Measurements from ENCODE around the gene AFF3. TPM values are rescaled to one million over a fixed set of nuclear protein-coding genes. Genes with fewer than 3 reads are reported as not detected.

Gene AFF3
- total and polyA plus RNA-seq, 2 of the 13 experiments (the other 11 are each of a cell fraction or from before 2014, with no cell fraction given): not detected

DNA sequence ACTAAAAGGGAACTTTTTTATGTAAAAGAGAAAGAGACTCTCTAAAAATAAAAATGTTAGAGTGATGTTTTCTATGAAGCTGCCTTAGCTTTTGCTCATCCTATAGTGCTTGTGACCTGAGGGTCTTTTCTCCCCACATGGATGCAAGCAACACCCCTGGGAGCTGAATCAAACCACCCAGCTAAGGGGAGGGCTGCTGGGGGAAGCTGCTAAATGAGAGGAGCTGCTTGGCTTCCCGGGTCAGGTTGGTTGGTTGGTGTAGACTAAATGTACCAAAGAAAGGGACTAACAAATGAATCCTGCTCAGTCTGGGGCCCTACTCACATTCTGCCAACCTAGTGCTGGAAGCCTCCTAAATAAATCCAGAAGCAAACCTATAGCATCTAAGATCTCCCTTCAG, 35.0 kb downstream of the AFF3 start:
- Histone ChIP-seq H2AFZ (ENCODE audit: low read length) (no peak overlapping the region), H3K79me2 (ENCODE audit: insufficient read depth, low read length) (no peaks in the 10 kb centered on the region), H3K27me3 (ENCODE audit: control insufficient read depth in 1 of 2, insufficient read depth in 2 of 2, low read length in 2 of 2) (peaks cover 7 to 52% of the 10 kb centered on the region in 2 experiments), H3K4me1 (ENCODE audit: insufficient read depth, low read length) (no peaks in the 10 kb centered on the region), H4K20me1 (ENCODE audit: insufficient read depth, low read length) (peaks cover 9% of the 10 kb centered on the region; the same call in 1 of the 2 replicates), H3K36me3 (replicated peaks in 1 of 2; ENCODE audit: control insufficient read depth in 1 of 2, insufficient read depth in 2 of 2, low read length in 2 of 2) (no peaks in the 10 kb centered on the region), H3K9me3 (ENCODE audit: low read length) (no peaks in the 10 kb centered on the region), H3K9ac (ENCODE audit: insufficient read depth, low read depth, low read length) (no peak overlapping the region), H3K4me2 (ENCODE audit: low read depth, low read length) (no peak overlapping the region), H3K4me3 (replicated peaks in 1 of 3; ENCODE audit: insufficient read depth in 1 of 3, low read depth in 2 of 3, low read length in 3 of 3) (no peak overlapping the region), H3K27ac (ENCODE audit: extremely low read length, insufficient read depth, low read length) (no peak overlapping the region)
- ChIA-PET POLR2A (no interaction called here), CTCF (ENCODE audit: low intra/inter-chr PET ratio, low total read pairs) (no interaction called here)
- BruUV-seq (replicated peaks): no TSS peak
- WGBS (ENCODE audit: low lambda C conversion rate): 17% methylated on average over 1 of the region's 1 CpG
- no peak for TF ChIP-seq ZNF850 (CRISPR knock-in tag; conservative IDR thresholded peaks at IDR 0.05)
- no peak for TF ChIP-seq ZFY (CRISPR knock-in tag; IDR thresholded peaks at IDR 0.05)
- TF ChIP-seq BHLHE40 (IDR thresholded peaks at IDR 0.05; ENCODE audit: low read length): no peak
- TF ChIP-seq SMC3 (IDR thresholded peaks at IDR 0.05; ENCODE audit: low read length): no peak
- TF ChIP-seq SRSF4 (IDR thresholded peaks at IDR 0.05; ENCODE audit: low read depth, low read length, poor library complexity, severe bottlenecking): no peak
- TF ChIP-seq CBFB (CRISPR knock-in tag; IDR thresholded peaks at IDR 0.05): no peak
- no peak for TF ChIP-seq IRF2 (CRISPR knock-in tag; IDR thresholded peaks at IDR 0.05)
- TF ChIP-seq NR3C1 (CRISPR knock-in tag; IDR thresholded peaks at IDR 0.05): no peak
- TF ChIP-seq TCF12 (IDR thresholded peaks at IDR 0.05): no peak
- no peak for TF ChIP-seq TCF12 (CRISPR knock-in tag; IDR thresholded peaks at IDR 0.05)
- intact Hi-C loops (cut with micrococcal nuclease; ENCODE audit: unreplicated experiment): no loop called here
- no peak for ATAC-seq
- FAIRE-seq: no peak
- DNase-seq (ENCODE audit: low spot score): no peak
- in situ Hi-C loops (cut with HindIII; ENCODE audit: extremely low pct_ligation_motif_present, low pct_unique_long_range_greater_than_20kb): no loop called here

DNA sequence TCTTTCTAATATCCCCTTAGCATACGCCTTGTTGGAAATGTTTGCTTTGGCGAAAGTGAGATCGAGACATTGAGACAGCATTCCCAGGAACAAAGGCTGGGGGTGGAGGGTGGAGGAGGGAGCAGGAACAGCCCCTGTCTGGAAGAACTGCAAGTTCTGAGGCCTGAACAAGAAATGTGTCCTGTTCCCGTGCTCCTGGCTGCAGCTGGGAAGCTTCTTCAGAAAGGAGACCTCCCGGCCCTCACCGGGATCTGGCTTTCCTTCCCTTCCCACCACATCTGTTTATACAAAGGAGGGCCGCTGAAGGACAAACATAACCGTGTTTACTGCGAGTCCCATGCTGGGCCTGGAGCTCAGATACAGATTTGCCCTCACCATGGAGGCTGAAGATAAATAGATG, 35.9 kb downstream of the AFF3 start:
- in situ Hi-C loops (cut with HindIII; ENCODE audit: extremely low pct_ligation_motif_present, low pct_unique_long_range_greater_than_20kb): no loop called here
- ATAC-seq: no peak
- Histone ChIP-seq H3K4me1 (ENCODE audit: insufficient read depth, low read length) (no peaks in the 10 kb centered on the region), H3K79me2 (ENCODE audit: insufficient read depth, low read length) (no peaks in the 10 kb centered on the region), H3K27ac (ENCODE audit: extremely low read length, insufficient read depth, low read length) (no peak overlapping the region), H3K4me2 (ENCODE audit: low read depth, low read length) (no peak overlapping the region), H4K20me1 (ENCODE audit: insufficient read depth, low read length) (peaks cover 9% of the 10 kb centered on the region; the same call in 1 of the 2 replicates), H3K27me3 (ENCODE audit: control insufficient read depth in 1 of 2, insufficient read depth in 2 of 2, low read length in 2 of 2) (peaks cover 7 to 48% of the 10 kb centered on the region in 2 experiments), H3K36me3 (replicated peaks in 1 of 2; ENCODE audit: control insufficient read depth in 1 of 2, insufficient read depth in 2 of 2, low read length in 2 of 2) (no peaks in the 10 kb centered on the region), H2AFZ (ENCODE audit: low read length) (no peak overlapping the region), H3K9ac (ENCODE audit: insufficient read depth, low read depth, low read length) (no peak overlapping the region), H3K9me3 (ENCODE audit: low read length) (no peaks in the 10 kb centered on the region), H3K4me3 (replicated peaks in 1 of 3; ENCODE audit: insufficient read depth in 1 of 3, low read depth in 2 of 3, low read length in 3 of 3) (no peak overlapping the region)
- ChIA-PET CTCF (ENCODE audit: low intra/inter-chr PET ratio, low total read pairs) (no interaction called here), POLR2A (no interaction called here)
- no TSS peak for BruUV-seq (replicated peaks)
- intact Hi-C loops (cut with micrococcal nuclease; ENCODE audit: unreplicated experiment): no loop called here
- 24% methylated on average over 9 of the region's 9 CpGs for WGBS (ENCODE audit: low lambda C conversion rate)
- FAIRE-seq: no peak
- DNase-seq (ENCODE audit: low spot score): no peak
- TF ChIP-seq SRY (CRISPR knock-in tag; IDR thresholded peaks at IDR 0.05): no peak
- TF ChIP-seq JUN (CRISPR knock-in tag; IDR thresholded peaks at IDR 0.05): no peak
- no peak for TF ChIP-seq ZSCAN22 (CRISPR knock-in tag; IDR thresholded peaks at IDR 0.05)
- no peak for TF ChIP-seq NR2F1 (CRISPR knock-in tag; IDR thresholded peaks at IDR 0.05)
- no peak for TF ChIP-seq PRMT3 (CRISPR knock-in tag; IDR thresholded peaks at IDR 0.05; ENCODE audit: borderline replicate concordance, low read depth)
- TF ChIP-seq, protein P1, sequence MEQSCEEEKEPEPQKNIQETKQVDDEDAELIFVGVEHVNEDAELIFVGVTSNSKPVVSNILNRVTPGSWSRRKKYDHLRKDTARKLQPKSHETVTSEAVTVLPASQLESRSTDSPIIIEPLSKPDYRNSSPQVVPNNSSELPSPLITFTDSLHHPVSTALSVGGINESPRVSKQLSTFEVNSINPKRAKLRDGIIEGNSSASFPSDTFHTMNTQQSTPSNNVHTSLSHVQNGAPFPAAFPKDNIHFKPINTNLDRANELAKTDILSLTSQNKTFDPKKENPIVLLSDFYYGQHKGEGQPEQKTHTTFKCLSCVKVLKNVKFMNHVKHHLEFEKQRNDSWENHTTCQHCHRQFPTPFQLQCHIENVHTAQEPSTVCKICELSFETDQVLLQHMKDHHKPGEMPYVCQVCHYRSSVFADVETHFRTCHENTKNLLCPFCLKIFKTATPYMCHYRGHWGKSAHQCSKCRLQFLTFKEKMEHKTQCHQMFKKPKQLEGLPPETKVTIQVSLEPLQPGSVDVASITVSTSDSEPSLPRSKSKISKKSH (CRISPR knock-in tag; IDR thresholded peaks at IDR 0.05; ENCODE audit: borderline replicate concordance): no peak
- TF ChIP-seq, protein P2, sequence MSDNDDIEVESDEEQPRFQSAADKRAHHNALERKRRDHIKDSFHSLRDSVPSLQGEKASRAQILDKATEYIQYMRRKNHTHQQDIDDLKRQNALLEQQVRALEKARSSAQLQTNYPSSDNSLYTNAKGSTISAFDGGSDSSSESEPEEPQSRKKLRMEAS (IDR thresholded peaks at IDR 0.05): no peak

All from HepG2 (cell line).